Caco-2 (cell line): Measurements from ENCODE around the gene TMEM204. TPM values are rescaled to one million over a fixed set of nuclear protein-coding genes. Genes with fewer than 3 reads are reported as not detected.

Experiments used
- BruUV-seq: library from RNA; stranded (reverse); fragments of 400-500 nt; replicated peaks from 2 replicates; lab custom pipeline; 2021; lab: Mats Ljungman, UMichigan
- CTCF ChIA-PET: fragments of 300-600 bp; sonication (Branson Sonifier 250); formaldehyde crosslinking; loops from one replicate; lab custom pipeline; 2022; ENCODE audit warnings: antibody characterized with exemption; lab: Charles Lee
- POLR2A ChIA-PET: fragments of 300-600 bp; sonication (Branson Sonifier 250); formaldehyde crosslinking; loops from one replicate; lab custom pipeline; 2022; ENCODE audit warnings: antibody characterized with exemption; lab: Charles Lee
- DNase-seq, 2 experiments: peaks; one replicate each; pipeline versions ENCODE4 v3.0.0 to v3.0.0-alpha.2; 2020 to 2022
- H3K27me3 ChIP-seq: replicated peaks from 2 replicates; pipeline ENCODE4 v1.6.0; 2011; ENCODE audit warnings: low read length; ENCODE audit not compliant: control insufficient read depth, insufficient read depth
- H3K36me3 ChIP-seq: 2 replicates; pipeline ENCODE4 v1.5.1; 2011; ENCODE audit warnings: low read length; ENCODE audit not compliant: control insufficient read depth, insufficient read depth
- H3K4me1 ChIP-seq: fragments of 250-450 bp; sonication (Bioruptor Pico); 2 replicates; pipeline ENCODE4 v1.5.1; 2020; ENCODE audit warnings: mild to moderate bottlenecking
- H3K4me3 ChIP-seq: 2 replicates; pipeline ENCODE4 v1.5.1; 2011; ENCODE audit warnings: low read depth, mild to moderate bottlenecking, control low read depth, low read length
- H3K9me3 ChIP-seq: fragments of 250-450 bp; sonication (Bioruptor Pico); 2 replicates; pipeline ENCODE4 v1.5.1; 2020; ENCODE audit warnings: mild to moderate bottlenecking, moderate library complexity
- H3K27ac Mint-ChIP-seq: one replicate; pipeline ENCODE4 v1.8.0; 2022; ENCODE audit warnings: mixed read lengths; ENCODE audit not compliant: unreplicated experiment
- H3K27me3 Mint-ChIP-seq: one replicate; pipeline ENCODE4 v1.8.0; 2022; ENCODE audit warnings: mixed read lengths; ENCODE audit not compliant: insufficient read depth, unreplicated experiment
- H3K36me3 Mint-ChIP-seq: one replicate; pipeline ENCODE4 v1.8.0; 2022; ENCODE audit warnings: mild to moderate bottlenecking, mixed read lengths; ENCODE audit not compliant: insufficient read depth, unreplicated experiment
- H3K4me1 Mint-ChIP-seq: one replicate; pipeline ENCODE4 v1.8.0; 2022; ENCODE audit warnings: low read depth, mixed read lengths; ENCODE audit not compliant: unreplicated experiment
- H3K4me3 Mint-ChIP-seq: one replicate; pipeline ENCODE4 v1.8.0; 2022; ENCODE audit warnings: mild to moderate bottlenecking, moderate library complexity, mixed read lengths; ENCODE audit not compliant: unreplicated experiment
- H3K9me3 Mint-ChIP-seq: one replicate; pipeline ENCODE4 v1.8.0; 2022; ENCODE audit warnings: mixed read lengths; ENCODE audit not compliant: unreplicated experiment
- intact Hi-C: fragments of 100-400 bp; cut with micrococcal nuclease; formaldehyde crosslinking; loops from one replicate; pipeline ENCODE4 v1.10.0; 2022; ENCODE audit not compliant: unreplicated experiment
- total RNA-seq: library from RNA; stranded (reverse); gene quantifications from 2 replicates; pipeline ENCODE4 v1.2.3, GENCODE V29; 2022
- TF ChIP-seq, protein P1 (sequence below), 2 experiments: fragments of 200-600 bp in 1 of 2; IDR thresholded peaks; 1 replicate in 1 of 2; 2 replicates in 1 of 2; pipeline versions ENCODE4 v1.5.1 to v1.8.0; 2011 to 2022; ENCODE audit warnings: antibody characterized with exemption in 1 of 2, control low read depth in 1 of 2, inconsistent platforms in 1 of 2, low read depth in 1 of 2, low read length in 1 of 2, mild to moderate bottlenecking in 1 of 2, moderate library complexity in 1 of 2; ENCODE audit not compliant: insufficient read depth in 1 of 2, severe bottlenecking in 1 of 2, unreplicated experiment in 1 of 2

TMEM204 gene
- total RNA-seq, 1 experiment from 2014 or later: not detected

DNA sequence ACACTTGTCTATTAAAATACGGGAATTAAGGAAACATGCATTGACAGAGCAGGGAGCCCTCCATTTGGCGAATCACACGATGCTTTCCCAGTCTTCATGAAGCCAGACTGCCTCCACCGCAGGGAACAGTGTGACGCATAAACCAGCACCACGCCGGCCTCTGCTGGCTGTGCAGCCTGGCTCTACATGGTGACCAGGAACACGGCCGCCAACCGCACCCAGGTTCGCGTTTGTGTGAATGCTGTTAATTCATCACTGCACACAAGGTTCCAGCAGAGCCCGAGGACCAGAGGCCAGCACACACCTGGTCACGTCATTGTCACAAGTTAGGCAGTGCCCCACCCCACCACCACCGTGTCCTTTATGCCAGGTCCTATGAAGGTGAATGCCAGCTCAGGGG, 26.7 kb downstream of the TMEM204 start:
- no peak for DNase-seq
- Mint-ChIP-seq H3K4me1 (no peaks in the 10 kb centered on the region), H3K27ac (no peak overlapping the region), H3K36me3 (no peaks in the 10 kb centered on the region), H3K27me3 (no peaks in the 10 kb centered on the region), H3K9me3 (no peaks in the 10 kb centered on the region), H3K4me3 (no peak overlapping the region)
- ChIA-PET CTCF (no interaction called here), POLR2A (no interaction called here)
- H3K36me3 ChIP-seq: no peaks in the 10 kb centered on the region
- TF ChIP-seq, protein P1, sequence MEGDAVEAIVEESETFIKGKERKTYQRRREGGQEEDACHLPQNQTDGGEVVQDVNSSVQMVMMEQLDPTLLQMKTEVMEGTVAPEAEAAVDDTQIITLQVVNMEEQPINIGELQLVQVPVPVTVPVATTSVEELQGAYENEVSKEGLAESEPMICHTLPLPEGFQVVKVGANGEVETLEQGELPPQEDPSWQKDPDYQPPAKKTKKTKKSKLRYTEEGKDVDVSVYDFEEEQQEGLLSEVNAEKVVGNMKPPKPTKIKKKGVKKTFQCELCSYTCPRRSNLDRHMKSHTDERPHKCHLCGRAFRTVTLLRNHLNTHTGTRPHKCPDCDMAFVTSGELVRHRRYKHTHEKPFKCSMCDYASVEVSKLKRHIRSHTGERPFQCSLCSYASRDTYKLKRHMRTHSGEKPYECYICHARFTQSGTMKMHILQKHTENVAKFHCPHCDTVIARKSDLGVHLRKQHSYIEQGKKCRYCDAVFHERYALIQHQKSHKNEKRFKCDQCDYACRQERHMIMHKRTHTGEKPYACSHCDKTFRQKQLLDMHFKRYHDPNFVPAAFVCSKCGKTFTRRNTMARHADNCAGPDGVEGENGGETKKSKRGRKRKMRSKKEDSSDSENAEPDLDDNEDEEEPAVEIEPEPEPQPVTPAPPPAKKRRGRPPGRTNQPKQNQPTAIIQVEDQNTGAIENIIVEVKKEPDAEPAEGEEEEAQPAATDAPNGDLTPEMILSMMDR (IDR thresholded peaks at IDR 0.05; ENCODE audit: insufficient read depth in 1 of 2, low read depth in 1 of 2, low read length in 1 of 2, severe bottlenecking in 1 of 2, unreplicated experiment in 1 of 2): no peak
- no peak overlapping the region for H3K4me3 ChIP-seq
- H3K9me3 ChIP-seq: no peaks in the 10 kb centered on the region
- BruUV-seq: no TSS peak
- no peaks in the 10 kb centered on the region for H3K27me3 ChIP-seq
- no peaks in the 10 kb centered on the region for H3K4me1 ChIP-seq
- intact Hi-C loops: no loop called here

DNA sequence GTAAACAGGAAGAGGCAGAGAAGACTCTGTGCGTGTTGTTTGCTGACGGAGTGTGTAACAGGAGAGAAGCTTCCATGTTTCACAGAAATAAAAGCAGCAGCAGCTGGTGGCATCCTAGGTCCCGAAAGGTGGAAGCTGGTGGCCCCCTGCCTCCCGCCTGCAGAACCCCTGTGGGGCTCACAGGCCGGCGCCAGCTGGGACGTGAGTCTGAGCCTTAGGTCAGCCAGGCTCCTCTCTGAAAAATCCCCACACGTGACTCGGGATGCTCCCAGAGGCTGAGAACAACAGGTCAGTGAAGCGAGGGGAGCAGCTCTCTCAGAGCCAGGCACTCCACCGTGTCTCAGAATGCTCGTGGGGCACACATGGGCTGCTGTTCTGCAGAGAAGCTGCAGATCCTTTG, 27.4 kb downstream of the TMEM204 start:
- H3K27me3 ChIP-seq: no peaks in the 10 kb centered on the region
- Mint-ChIP-seq H3K36me3 (no peaks in the 10 kb centered on the region), H3K4me3 (no peak overlapping the region), H3K4me1 (no peaks in the 10 kb centered on the region), H3K9me3 (no peaks in the 10 kb centered on the region), H3K27ac (no peak overlapping the region), H3K27me3 (no peaks in the 10 kb centered on the region)
- H3K9me3 ChIP-seq: no peaks in the 10 kb centered on the region
- H3K4me3 ChIP-seq: no peak overlapping the region
- intact Hi-C loops: no loop called here
- BruUV-seq: no TSS peak
- CTCF ChIA-PET: no interaction called here
- POLR2A ChIA-PET: no interaction called here
- no peaks in the 10 kb centered on the region for H3K36me3 ChIP-seq
- no peak for DNase-seq
- H3K4me1 ChIP-seq: no peaks in the 10 kb centered on the region
- TF ChIP-seq, protein P1 (IDR thresholded peaks at IDR 0.05; ENCODE audit: insufficient read depth in 1 of 2, low read depth in 1 of 2, low read length in 1 of 2, severe bottlenecking in 1 of 2, unreplicated experiment in 1 of 2): no peak

DNA sequence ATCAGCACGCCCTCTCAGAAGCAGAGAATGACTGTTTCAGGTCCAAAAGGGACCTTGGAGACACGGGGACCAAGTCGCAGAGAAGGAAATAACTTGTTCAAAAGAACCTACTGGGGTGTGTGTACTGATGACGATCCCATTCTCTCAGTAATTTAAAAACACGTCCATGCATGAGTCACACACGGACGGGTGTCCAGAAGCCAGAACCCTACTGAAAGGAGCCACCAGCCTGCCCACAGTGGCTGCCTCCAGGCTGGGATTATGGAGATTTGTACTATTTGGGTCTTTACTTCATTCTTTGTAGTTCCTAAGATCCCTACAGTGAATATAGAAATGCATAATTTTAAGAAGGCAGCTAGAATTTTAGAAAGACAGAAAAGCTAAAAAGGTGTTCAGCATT, 27.8 kb downstream of the TMEM204 start:
- POLR2A ChIA-PET: no interaction called here
- Mint-ChIP-seq H3K27ac (no peak overlapping the region), H3K36me3 (no peaks in the 10 kb centered on the region), H3K27me3 (no peaks in the 10 kb centered on the region), H3K9me3 (no peaks in the 10 kb centered on the region), H3K4me3 (no peak overlapping the region), H3K4me1 (no peaks in the 10 kb centered on the region)
- TF ChIP-seq, protein P1 (IDR thresholded peaks at IDR 0.05; ENCODE audit: insufficient read depth in 1 of 2, low read depth in 1 of 2, low read length in 1 of 2, severe bottlenecking in 1 of 2, unreplicated experiment in 1 of 2): no peak
- Histone ChIP-seq H3K36me3 (no peaks in the 10 kb centered on the region), H3K4me3 (no peak overlapping the region), H3K27me3 (no peaks in the 10 kb centered on the region), H3K9me3 (no peaks in the 10 kb centered on the region), H3K4me1 (no peaks in the 10 kb centered on the region)
- CTCF ChIA-PET: no interaction called here
- no TSS peak for BruUV-seq
- intact Hi-C loops: no loop called here
- DNase-seq: no peak
